GM18867 (cell line): ENCODE results near the gene ZFPM1.

Experiments used
- ATAC-seq: cut with Tn5 transposase; IDR thresholded peaks from one replicate; pipeline ENCODE4 v1.9.1; 2021; ENCODE audit warnings: mild to moderate bottlenecking, moderate library complexity; ENCODE audit not compliant: unreplicated experiment

Gene ZFPM1

DNA sequence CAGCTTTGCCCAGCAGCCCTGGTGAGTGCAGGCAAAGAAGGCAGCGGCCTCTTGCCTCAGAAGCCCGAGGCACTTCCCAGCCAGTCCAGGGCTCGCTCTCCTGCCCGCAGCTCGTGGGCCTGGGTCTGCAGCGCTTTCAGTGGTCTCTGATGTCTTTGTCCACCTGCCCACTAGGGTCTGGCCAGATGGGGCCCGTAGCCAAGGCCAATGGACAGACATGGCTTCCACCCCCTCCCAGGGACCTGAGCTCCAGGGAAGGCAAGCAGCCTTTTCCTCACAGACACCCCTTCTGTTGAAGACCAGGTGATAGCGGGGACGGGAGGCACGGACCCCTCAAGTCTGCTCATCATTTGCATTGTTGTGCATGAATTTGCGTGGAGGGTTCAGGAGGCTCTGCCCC, 83.4 kb downstream of the ZFPM1 start:
- ATAC-seq: no peak

DNA sequence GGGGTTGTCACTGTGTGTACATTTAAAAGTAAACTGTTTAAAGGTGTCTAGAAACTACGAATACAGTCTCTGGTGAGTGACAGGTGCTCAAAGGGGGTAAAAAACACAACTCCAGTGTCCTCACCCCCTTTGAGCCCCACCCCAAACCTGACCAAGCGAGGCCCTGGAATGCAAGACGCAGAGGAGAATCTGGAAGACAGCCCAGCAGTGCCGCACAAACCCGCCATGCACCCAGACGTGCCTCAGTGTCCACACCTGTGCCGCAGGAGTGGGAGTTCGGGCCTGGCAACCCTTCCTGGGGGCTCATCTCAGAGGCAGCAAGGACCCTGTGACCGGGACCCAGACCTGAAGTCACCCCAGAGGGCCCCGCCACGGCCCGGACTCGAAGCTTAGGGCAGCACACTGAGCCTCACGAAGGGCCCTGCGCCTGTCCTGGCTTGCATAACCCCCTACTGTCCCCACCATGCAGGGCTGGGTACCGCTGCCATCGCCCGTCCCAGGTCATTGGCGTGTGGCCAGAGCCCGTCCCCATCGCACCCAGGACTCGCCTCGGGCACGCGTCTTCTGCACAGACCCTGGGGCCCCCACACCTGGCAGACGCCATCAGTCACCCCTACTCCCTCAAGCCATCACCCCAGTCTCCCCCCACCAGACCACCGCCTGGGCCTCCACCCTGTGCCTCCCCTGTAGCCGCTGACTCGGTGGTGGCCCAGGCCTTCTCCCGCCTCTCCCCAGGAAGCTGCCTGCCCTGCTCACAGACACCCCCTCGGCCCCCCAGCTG, 84.1 kb downstream of the ZFPM1 start:
- ATAC-seq: no peak

DNA sequence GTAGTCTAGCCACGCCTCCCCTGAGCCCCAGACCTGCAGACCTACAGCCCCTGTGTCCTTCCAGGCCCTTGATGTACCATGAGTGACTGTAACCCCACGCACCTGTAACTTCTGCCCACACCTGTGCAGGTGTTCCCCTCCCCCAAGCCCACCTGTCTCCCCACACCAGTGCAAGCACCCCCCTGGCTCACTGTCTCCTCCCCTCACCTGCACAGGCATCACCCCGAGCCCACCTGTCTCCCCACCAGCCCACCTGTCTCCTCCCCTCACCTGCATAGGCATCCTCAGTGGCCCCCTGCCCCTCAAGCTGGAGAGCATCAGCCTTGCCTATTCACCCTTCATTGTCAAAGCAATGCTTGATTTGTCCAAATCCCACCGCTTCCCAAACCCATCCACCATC, 84.8 kb downstream of the ZFPM1 start:
- ATAC-seq: no peak

DNA sequence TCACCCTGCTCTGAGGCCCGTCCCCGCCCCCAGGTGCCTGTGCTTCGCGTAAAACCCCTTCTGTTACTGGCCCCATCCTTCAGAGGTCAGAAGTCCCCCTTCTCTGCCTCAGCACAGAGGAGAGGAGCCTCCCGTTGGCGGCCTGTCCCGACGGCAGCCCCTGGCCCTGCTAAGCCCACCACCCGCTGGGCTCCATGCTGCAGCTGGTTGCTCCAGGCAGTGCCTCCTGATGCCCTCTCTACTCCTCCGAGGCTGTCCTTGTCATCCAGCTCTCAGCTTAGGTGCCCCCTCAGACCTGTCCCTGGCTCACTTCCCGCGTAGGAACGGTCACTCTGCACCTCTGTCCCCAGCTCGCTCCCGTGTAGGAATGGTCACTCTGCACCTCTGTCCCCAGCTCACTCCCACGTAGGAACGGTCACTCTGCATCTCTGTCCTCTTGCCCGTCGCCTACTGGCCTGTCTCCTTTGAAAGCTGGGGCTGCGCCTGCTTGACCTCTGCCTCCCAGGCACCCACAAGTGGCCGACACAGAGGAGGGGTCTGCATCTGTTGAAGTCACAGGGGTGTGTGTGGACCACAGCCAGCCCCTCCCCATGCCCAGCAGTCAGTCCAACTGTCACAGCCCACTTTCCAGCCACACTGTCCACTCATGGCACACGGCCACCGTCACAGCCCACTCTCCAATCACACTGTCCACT, 85.4 kb downstream of the ZFPM1 start:
- no peak for ATAC-seq

DNA sequence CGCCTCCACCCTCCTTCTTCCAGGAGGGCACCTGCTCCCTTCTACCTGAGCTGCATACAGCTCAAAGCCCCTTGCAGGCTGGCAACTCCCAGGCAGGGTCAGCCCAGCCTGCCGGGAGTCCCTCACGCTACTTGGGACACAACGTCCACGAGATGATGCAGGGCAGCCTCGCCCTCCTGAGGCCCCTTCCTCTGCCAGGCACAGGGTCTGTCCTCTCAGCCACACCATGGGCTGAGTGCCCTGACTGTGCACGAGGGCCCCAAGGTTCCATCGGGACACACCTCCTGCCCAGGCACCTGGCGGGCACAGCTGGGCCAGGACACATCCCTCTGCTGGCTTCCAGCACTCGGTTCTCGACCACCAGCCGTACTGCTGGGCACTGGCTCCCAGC, 86.2 kb downstream of the ZFPM1 start:
- ATAC-seq: no peak

DNA sequence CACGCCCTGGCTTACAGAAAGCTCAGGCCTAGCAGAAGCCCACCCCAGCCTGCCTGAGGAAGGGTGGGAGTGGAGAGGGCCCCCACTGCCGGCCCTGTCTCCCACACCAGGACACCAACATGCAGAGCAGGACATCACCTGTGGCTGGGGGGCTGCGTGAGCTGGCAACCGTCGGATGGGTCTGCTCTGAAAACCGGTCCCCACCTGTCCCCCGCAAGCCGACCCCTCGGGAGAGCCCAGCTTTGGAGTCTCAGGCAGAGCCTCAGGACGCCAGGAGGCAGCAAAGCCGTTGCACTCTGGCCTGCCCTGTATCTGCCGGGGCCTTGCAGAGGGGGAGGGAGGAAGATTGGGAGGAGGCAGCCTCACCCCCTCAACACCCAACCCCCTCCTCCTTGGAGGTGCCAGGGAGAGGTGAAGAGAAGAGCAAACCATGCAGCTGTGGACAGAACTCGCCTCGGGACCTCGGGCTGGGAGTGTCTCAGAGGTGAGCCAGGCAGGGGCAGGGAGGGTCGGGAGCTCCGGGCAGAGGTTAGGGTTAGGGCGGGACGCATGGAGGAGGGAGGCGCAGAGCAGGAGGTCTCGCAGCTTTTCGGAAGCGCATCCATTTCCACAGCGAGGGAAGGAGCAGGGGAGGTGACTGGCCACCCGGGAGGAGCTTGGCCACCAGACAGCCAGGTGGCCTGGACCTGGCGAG, 86.7 kb downstream of the ZFPM1 start:
- ATAC-seq: no peak

DNA sequence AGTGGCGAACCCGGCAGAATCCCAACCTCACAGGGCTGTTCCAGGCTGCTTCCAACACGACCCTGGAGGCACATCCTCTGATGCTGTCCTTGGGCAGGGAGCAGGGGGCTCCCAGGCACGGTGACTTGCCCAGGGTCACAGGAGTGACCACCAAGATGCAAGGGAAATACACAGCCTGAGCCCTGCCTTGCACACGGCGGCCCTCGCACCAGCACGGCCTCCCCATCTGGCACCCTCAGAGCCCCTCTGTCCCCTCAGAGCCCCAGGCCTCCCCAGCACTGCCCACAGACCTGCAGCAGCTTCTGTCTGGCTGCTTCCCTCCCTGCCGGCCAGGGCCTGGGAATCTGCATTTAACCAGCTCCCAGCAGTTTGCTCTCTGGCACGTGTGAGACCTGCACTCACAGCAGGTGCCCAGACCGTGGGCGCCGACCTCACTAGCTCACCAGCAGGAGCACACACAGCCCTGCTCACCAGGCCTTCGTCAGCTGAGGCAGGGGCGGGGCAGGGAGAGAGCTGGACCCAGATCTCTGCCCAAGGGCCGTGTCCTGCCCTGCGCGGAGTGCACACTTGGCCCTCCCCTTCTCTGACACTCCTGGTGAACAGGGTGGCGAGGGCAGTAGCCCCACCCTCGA, 87.4 kb downstream of the ZFPM1 start:
- ATAC-seq: no peak

DNA sequence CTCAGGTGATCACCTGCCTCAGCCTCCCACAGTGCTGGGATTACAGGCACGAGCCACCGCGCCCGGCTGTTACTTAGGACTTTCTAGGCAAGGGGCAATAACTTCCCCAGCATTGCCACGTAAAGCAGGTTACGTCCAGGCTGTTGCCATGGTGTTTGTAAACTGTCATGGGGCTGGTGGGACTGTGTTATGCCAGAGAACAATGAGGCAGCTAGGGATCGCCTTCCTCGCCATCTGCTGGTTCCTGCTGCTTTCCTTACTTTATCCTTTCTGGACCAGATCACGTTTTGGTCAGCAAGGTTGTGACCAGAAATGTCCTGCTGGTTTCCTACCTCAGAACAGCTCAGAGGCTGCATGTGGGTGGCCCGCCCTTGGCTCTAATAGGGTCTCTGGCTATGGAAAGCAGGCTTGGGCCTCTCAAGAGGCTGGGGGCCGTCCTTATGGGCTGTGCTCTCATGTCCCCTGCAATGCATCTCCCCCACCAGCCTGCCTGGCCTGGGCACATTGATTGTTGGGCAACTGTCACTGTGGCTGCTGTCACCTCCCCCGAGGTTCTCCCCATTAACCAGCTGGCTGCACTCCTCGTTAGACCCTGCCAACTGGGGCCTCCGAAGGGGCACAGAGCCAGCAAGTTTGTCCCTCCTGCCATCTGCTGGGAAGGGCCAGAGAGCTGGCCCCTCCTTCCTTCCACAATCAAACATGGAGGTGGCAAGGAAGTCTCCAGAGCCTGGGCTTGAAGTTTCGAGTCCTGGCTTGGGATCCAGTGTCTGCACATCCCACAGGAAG, 88.9 kb downstream of the ZFPM1 start:
- no peak for ATAC-seq

DNA sequence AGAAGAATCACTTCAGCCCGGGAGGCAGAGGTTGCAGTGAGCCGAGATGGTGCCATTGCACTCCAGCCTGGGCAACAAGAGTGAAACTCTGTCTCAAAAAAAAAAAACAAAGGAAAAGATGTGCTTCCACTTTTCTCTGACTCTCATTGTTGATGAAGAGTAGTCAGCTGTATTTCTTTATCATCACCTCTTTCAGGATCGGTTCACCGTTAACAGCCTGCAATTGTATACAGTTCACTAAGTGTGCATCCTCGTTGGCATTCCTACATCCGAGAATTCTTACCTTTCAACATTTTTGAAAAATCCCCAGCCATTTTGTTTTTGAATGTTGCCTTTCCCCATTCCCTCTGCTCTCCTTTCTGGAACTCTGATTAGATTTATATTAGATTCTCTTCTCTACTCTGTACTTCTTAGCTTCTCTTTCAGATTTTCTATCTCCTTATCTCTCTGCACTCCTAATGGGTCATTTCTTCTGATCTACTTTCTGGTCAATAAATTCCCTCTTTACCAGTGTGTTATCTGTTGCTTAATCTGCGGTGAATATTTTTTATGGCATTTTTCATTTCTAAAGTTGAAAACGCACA, 90.2 kb downstream of the ZFPM1 start:
- ATAC-seq: no peak

DNA sequence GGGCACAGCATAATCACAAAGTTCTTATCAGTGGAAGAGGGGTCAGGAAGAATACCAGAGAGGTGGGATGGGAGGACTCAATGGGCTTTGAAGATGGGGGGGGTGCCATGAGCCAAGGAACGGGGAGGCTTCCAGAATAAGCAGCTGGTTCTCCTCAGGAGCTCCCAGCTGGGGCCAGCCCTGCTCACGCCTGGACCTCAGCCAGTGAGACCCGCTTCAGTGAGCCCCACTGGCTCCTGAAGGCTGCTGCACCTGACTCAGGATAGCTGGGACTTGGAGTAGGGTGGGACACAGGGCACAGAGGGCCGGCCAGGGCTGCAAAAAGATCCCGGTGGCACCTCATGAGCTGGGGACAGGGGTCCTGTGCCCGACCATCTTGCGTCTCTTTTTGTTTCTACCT, 92.7 kb downstream of the ZFPM1 start:
- ATAC-seq: no peak

DNA sequence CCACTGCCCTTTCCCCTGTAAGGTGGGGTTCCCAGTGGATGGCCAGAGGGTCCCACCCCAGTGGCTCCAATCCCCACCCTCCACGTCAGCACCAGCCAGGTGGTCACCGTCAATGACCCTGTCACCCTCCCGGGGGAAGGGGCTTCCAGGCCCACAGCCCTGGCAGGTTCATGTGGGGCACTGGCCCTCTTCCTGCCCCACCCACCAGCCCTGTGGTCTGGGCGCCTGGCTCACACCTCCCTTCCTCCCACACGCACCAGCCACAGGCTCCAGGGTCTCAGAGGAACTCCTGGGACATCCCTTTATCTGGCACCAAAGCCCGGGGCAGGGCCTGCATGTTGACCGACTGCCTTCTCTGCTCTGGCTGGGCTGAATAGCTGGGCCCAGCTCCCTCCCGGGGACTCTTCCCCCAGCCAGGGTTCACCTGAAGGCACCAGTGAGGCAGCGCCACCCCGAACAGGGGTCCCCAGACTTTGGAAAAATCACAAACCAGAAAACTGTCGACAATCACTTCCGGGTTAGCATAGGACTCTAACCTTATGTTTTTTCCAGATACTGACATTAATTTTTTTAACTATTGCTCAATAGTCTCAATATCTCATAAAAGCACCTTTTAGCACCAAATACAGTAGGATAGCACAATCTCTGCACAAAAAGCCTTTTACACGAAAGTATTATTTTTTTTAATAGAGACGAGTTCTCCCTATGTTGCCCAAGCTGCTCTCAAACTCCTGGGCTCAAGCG, 95.2 kb downstream of the ZFPM1 start:
- ATAC-seq: no peak

DNA sequence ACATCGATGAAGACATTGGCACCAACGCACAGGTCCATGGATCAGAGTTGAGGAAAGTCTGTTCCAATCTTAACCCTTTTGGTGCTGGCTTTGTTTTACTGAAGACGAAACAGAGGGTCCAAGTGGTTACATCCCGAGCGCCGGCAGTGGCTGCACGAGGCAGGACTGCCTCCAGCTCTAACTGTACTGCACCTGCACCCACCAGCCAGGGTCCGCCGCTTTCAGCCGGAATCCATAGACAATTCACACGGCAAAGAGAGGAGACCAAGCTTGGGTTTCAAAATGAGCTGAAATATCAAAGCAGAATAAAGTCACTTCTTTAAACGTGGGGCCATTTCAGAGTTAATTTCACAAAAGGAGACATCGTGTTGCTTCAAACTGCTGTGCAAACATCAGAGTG, 95.9 kb downstream of the ZFPM1 start:
- no peak for ATAC-seq

DNA sequence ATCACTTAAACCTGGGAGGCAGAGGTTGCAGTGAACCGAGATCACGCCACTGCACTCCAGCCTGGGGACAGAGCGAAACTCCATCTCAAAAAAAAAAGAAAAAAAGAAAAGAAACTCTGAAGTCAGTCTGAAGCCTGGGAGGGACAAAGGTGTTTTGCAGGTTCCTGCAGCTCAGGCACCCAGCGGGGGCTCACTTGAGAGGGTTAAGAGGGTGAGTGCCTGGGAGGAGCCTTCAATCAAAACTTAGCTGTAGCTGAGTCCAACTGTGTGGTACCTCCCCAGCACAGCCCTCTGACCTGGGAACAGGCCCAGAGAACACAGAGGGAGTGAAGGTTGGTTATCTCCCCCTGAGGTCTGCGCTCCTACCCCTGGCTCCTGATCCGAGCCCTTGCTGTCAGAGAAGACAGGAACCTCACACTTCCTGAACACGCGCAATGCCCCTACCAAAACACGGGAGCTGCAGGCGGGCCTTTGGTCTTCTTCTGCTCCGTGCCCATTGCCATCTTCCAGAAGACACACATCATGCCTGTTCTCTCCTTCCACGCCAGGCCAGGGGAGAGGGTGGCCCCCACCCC, 96.7 kb downstream of the ZFPM1 start:
- no peak for ATAC-seq

DNA sequence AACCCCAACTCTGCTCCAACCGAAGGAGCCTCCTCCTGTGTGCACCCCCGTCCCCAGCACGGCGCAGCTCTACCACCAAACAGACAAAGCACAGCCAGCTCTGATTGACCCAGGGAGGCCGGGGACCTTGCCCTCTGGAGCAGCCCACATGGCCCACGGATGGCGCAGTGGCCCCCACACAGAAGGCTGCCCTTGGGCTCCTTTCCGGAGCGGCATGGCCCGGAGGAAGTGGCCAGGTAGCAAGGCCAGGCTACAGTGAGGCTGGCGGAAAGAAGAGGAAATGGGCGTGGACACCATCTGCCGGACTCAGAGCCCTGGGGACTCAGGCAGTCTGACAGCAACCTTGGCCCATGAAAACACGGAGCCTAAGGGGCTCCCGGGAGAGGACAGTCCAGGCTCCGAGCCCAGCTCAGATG, 97.2 kb downstream of the ZFPM1 start:
- no peak for ATAC-seq

DNA sequence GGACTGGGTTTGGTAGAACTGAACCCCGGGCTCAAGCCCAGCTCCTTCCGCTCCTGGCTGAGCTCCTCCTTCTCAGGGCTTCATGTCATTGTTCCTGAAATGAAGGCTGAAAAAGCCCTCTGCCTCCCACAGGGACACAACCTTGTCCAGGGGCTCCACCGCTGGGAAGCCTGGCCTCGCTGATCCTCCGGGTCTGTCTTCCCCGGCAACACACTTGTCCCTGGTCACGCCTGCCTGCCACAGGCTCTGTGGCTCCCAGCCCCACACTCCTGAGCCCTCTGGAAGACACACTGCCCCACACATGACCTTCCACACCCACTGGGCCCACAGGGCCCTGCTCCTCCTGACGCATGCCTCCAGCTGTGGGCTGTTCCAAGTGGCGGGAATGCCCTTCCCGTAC, 99.1 kb downstream of the ZFPM1 start:
- ATAC-seq: no peak

DNA sequence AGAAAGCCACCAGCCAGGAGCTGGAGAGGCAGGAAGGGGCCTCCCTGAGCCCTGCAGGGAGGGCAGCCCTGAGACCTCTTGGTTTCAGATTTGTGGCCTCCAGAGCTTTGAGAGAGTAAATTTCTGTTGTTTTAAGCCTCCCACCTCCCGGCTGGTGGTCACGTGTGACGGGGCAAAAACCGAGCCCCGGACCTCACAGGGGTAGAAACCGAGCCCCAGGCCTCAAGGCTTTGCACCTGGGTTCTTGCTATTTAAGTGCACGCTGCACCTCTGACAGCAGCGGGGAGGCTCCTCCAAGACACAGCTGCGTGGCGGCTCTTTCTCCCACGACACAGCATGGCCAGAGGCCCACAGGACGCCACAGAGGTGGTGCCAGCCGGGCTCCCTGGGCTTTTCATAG, 99.7 kb downstream of the ZFPM1 start:
- ATAC-seq: no peak

DNA sequence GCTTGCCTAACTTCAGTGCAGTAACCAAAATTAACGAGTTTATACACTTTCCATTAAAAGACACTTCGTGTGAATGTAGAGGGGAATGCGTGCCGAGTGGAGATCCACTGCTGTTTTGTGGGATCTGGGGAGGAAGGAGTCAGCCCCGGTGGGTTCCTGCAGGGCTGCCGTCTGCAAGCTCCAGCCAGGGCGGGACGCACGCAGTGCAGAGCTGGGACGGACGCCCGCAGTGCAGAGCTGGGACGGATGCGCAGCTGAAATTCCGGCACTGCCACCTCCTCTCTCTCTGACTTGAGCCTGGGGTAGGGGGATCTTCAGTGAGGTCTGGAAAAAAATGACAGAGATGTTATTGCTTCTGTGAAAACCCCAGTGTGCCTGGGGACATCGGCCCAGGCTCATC, 100.7 kb downstream of the ZFPM1 start:
- no peak for ATAC-seq

DNA sequence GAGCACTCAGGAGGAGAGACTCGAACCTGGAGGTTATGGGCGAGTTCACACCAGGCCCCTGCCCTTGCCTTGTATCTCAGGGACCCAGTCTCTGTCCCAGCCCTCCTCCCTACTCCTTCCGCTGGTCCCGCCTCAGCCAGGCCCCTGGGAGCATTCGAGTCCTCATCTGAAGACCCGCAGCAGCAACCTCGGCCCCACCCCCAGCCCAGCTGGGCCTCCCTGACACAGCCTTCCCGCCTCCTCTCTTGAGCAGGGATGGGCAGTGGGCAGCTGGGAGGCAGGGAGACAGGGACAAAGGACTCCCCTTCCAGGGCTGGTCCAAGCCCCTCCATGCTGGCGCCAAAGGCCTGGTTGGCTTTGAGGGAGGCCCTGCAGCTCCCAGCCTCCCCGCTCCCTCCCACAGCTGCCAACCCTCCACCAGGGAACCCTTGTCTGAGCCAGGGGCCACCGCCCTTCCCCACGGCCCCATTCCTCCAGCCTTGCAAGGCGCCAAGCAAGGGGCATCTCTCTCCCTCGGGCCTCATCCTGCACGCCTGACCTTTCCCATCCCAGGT, 101.7 kb downstream of the ZFPM1 start:
- ATAC-seq: no peak
